Adipose tissue (tissue), 3 donors: ENCODE results near the gene GTF2H1. TPM values are rescaled to one million over a fixed set of nuclear protein-coding genes. Genes with fewer than 3 reads are reported as not detected.
"Not testable (repeated sequence)": the region's sequence is repeated elsewhere in the genome, so short reads cannot be mapped to it uniquely, and the experiment has no call there.

Source experiments
- H3K27ac ChIP-seq: one replicate; pipeline ENCODE4 v1.5.1; 2013; ENCODE audit warnings: low read depth, low read length
- WGBS, 3 donors: extraction: QIAGEN DNeasy Blood & Tissue Kit; methylation state at CpG; one replicate each; pipeline ENCODE4 v1.1.7; 2013; 5-methylcytosine and 5-hydroxymethylcytosine counted together
- polyA plus RNA-seq, 3 donors: library from polyadenylated mRNA; stranded (reverse); fragments of 200-250 nt; gene quantifications; one replicate each; pipeline ENCODE4 v1.2.3, GENCODE V29; 2013
- donor health status: healthy with polysubstance abuse.
- donor health status: Bipolar disorder and iron deficiency.
- donor health status: healthy.

GTF2H1 gene
- polyA plus RNA-seq, 3 donors, result 16.0 to 43.5 (median 29.3) TPM

GRCh38 chr11:18397921-18398320 is 75.6 kb downstream of the GTF2H1 start:
- no peak overlapping the region for H3K27ac ChIP-seq
- WGBS, 3 donors, result 95 to 99% (median 96%) methylated on average over 3 of the region's 3 CpGs

- not testable (repeated sequence) for H3K27ac ChIP-seq
- 94 to 97% (median 96%) methylated on average over 9 of the region's 9 CpGs for WGBS, 3 donors
These were observed 78.7 kb downstream of the GTF2H1 start for GRCh38 chr11:18401077-18401476.

GRCh38 chr11:18404062-18404461 is 81.7 kb downstream of the GTF2H1 start:
- 95 to 98% (median 95%) methylated on average over 4 of the region's 4 CpGs for WGBS, 3 donors
- no peak overlapping the region for H3K27ac ChIP-seq

- not testable (repeated sequence) for H3K27ac ChIP-seq
- WGBS, 3 donors, result 28 to 64% (median 61%) methylated on average over 3 of the region's 3 CpGs
These were observed 85.0 kb downstream of the GTF2H1 start for GRCh38 chr11:18407400-18407799.

- H3K27ac ChIP-seq, result no peak overlapping the region
- 93 to 95% (median 93%) methylated on average over 9 of the region's 9 CpGs for whole genome bisulfite sequencing, 3 donors
These were observed 86.4 kb downstream of the GTF2H1 start for GRCh38 chr11:18408558-18409291.

- WGBS, 3 donors, result 48 to 84% (median 72%) methylated on average over 3 of the region's 3 CpGs
These were observed 94.1 kb downstream of the GTF2H1 start for GRCh38 chr11:18416459-18416858.

More at GRCh38 chr11:18416459-18416858, 94.1 kb downstream of the GTF2H1 start:
- no peak overlapping the region for H3K27ac ChIP-seq

Other genes with a start within 250 kb of the GTF2H1 start
- gene SAAL1, start 216.5 kb upstream of the GTF2H1 start, polyA plus RNA-seq, result 1 to 10 TPM; 6.1 to 7.3 (median 6.5) TPM
- not detected for gene MRGPRX3, start 190.0 kb upstream of the GTF2H1 start, polyA plus RNA-seq
- not detected for gene MRGPRX4, start 149.7 kb upstream of the GTF2H1 start, polyA plus RNA-seq
- gene SAA4, start 85.8 kb upstream of the GTF2H1 start, polyA plus RNA-seq, result 1 to 10 TPM in 1 of 3 donors, under 1 TPM in 2; 0.15 to 9.1 (median 0.90) TPM
- gene SAA2, start 73.9 kb upstream of the GTF2H1 start, polyA plus RNA-seq, result 100 to 1,000 TPM in 2 of 3 donors, 10 to 100 TPM in 1; 60.2 to 920 (median 158) TPM
- 1,000 to 10,000 TPM in 2 of 3 donors, 100 to 1,000 TPM in 1; 438 to 7,745 (median 1,180) TPM for gene SAA1, start 56.3 kb upstream of the GTF2H1 start, polyA plus RNA-seq
- 10 to 100 TPM in 2 of 3 donors, 1 to 10 TPM in 1; 3.8 to 11.0 (median 10.2) TPM for gene HPS5, start 427 bp upstream of the GTF2H1 start, polyA plus RNA-seq
- 100 to 1,000 TPM; 206 to 989 (median 582) TPM for gene LDHA, start 72.0 kb downstream of the GTF2H1 start, polyA plus RNA-seq
- gene LDHC, start 89.8 kb downstream of the GTF2H1 start, polyA plus RNA-seq, result 1 to 10 TPM in 2 of 3 donors, not detected in 1; 1.0 to 1.6 TPM
- not detected for gene LDHAL6A, start 133.3 kb downstream of the GTF2H1 start, polyA plus RNA-seq
- 10 to 100 TPM; 33.9 to 49.2 (median 43.5) TPM for gene TSG101, start 204.4 kb downstream of the GTF2H1 start, polyA plus RNA-seq